Measurements from ENCODE around the gene CTNNB1.

GRCh38 chr3:41220906-41221677, 21.8 kb downstream of the CTNNB1 start:
- TF ChIP-seq, protein P1, sequence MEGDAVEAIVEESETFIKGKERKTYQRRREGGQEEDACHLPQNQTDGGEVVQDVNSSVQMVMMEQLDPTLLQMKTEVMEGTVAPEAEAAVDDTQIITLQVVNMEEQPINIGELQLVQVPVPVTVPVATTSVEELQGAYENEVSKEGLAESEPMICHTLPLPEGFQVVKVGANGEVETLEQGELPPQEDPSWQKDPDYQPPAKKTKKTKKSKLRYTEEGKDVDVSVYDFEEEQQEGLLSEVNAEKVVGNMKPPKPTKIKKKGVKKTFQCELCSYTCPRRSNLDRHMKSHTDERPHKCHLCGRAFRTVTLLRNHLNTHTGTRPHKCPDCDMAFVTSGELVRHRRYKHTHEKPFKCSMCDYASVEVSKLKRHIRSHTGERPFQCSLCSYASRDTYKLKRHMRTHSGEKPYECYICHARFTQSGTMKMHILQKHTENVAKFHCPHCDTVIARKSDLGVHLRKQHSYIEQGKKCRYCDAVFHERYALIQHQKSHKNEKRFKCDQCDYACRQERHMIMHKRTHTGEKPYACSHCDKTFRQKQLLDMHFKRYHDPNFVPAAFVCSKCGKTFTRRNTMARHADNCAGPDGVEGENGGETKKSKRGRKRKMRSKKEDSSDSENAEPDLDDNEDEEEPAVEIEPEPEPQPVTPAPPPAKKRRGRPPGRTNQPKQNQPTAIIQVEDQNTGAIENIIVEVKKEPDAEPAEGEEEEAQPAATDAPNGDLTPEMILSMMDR (conservative IDR thresholded peaks at IDR 0.05; ENCODE audit: low read length) = no peak
- no peak for TF ChIP-seq EZH2phosphoT487 (IDR thresholded peaks at IDR 0.05; ENCODE audit: borderline replicate concordance, low read depth, low read length)

All from OCI-LY7 (cell line).